GM12801 (cell line): ENCODE results near the gene JUN.

Source experiments
- CTCF ChIP-seq: IDR thresholded peaks from one replicate; pipeline ENCODE4 v1.5.1; 2011; ENCODE audit warnings: control low read depth; ENCODE audit not compliant: insufficient read length; ENCODE audit errors: extremely low read depth

The JUN gene

GRCh38 chr1:58783993-58784757, at the start of gene JUN:
JUN (minus strand) TSS chr1:58784047; CDS start chr1:58783070, 977 bp downstream.
- TF ChIP-seq CTCF: no peak

GRCh38 chr1:58833166-58833565, 49.3 kb upstream of the JUN start:
- no peak for TF ChIP-seq CTCF

GRCh38 chr1:58830291-58830690, 46.4 kb upstream of the JUN start:
- TF ChIP-seq CTCF: no peak

- TF ChIP-seq CTCF: no peak
These were observed 46.0 kb upstream of the JUN start for GRCh38 chr1:58829866-58830265.

- TF ChIP-seq CTCF: no peak
These were observed 43.5 kb upstream of the JUN start for GRCh38 chr1:58827298-58827697.

- no peak for TF ChIP-seq CTCF
These were observed 41.0 kb upstream of the JUN start for GRCh38 chr1:58824753-58825389.

- TF ChIP-seq CTCF: no peak
These were observed 39.7 kb upstream of the JUN start for GRCh38 chr1:58823481-58824010.
